ENCODE data around the gene NCKAP5.

The NCKAP5 gene

GRCh38 chr2:133573491-133574162, 5.4 kb upstream of the NCKAP5 start:
- DNase-seq: no peak

DNA sequence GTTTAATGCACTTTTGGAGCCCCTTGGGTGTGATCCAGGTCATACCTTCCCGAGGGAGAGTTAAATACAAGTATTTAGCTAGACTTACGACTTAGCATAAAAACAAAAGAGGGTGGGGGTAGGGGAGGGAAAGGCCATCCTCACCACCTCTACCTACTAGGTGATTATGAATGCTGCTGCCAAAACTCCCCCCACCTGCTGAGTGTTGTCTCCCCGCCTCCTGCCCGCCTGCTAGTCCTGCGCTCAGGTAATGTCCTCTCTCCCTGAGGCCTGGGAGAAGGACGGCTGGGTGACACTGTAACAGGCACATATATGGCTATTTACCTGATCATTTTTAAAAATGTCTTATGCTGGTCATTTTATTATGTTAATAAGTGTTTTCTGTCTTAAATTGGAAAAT, 3.0 kb upstream of the NCKAP5 start:
- DNase-seq: no peak

DNA sequence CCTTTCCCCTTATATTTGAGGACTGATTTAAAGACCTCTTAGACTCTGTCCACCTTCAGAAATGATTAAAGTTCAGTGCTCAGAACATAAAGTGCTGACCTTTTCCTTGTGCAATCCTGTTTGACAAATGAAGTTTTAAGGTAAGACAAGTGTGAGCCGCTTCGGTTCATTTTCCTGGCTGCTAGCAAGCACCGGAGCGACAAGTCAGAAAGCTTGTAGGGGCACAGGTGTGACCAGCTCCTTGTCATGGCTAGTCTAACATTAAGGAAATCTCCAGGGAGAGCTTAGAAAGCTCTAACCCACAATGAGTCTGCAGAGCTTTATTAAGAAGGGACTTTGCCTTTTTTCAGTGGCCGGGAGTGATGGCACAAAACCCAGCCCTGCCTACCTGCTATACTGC, 2.3 kb upstream of the NCKAP5 start:
- DNase-seq: no peak

GRCh38 chr2:133569286-133569830, 1.1 kb upstream of the NCKAP5 start:
- no peak for DNase-seq

GRCh38 chr2:133568598-133568997, 335 bp upstream of the NCKAP5 start:
- DNase-seq: no peak

DNA sequence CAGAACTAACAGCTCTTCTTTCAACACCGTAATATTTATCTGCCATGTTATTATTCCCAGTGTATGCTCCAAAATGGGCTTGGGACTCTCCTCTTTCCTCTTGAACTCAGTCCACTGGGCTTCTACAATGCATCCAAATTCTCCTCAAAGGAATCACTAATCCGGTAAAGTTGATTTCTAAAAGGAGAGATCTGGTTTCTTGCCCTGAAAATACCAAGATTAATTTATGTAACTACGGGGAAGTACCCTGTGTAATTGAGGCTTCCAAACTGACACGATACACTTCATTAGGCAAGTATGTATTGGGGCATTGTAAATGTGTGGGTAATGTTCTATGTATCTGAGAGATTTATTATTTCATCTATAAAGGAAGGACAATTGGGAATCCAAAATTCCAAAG, 5.7 kb downstream of the NCKAP5 start:
- no peak for DNase-seq

GRCh38 chr2:133561045-133561852, 7.0 kb downstream of the NCKAP5 start:
- DNase-seq: no peak

DNA sequence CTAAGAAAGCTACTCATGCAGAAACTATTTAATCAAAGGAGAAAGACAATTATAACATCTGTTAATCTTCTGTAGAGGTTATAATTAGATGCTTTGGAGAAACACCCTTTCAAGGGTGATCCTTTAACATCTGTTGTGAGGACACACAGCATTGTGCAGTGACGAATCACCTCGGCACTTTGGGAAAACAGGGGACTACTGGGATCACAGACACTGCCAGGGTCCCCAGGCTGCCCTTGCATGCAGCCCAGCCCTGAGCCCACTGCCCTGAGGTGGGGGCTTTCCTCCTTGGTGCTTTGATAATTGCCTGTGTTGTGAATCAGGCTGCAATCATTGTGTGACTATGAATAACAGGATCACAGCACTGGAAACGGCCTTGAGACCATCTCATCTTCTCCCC, 10.6 kb downstream of the NCKAP5 start:
- DNase-seq: no peak

- no peak for DNase-seq
Observed at GRCh38 chr2:133553838-133554408, 14.3 kb downstream of the NCKAP5 start.

- DNase-seq: no peak
Observed at GRCh38 chr2:133553251-133553650, 15.0 kb downstream of the NCKAP5 start.

- DNase-seq: no peak
Observed at GRCh38 chr2:133552821-133553220, 15.4 kb downstream of the NCKAP5 start.

- no peak for DNase-seq
Observed at GRCh38 chr2:133541797-133542196, 26.5 kb downstream of the NCKAP5 start.

DNA sequence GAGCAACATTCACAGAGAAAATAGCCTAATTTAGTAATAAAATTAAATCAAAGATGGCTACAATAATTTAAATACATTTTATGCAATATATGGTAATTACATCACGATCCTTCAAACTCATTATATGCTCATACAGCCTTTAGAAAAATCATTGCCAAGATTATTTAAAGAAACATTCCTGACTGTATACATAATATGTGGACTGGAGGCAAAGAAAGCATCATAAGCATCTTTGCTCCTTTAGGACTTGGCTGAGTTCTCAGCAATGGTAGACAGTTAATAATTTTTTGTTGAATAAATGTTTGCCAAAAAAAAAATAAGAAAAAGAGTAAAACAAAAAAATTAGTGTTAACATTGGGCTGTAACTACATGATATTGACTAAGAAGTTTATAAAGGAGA, 26.9 kb downstream of the NCKAP5 start:
- no peak for DNase-seq

DNA sequence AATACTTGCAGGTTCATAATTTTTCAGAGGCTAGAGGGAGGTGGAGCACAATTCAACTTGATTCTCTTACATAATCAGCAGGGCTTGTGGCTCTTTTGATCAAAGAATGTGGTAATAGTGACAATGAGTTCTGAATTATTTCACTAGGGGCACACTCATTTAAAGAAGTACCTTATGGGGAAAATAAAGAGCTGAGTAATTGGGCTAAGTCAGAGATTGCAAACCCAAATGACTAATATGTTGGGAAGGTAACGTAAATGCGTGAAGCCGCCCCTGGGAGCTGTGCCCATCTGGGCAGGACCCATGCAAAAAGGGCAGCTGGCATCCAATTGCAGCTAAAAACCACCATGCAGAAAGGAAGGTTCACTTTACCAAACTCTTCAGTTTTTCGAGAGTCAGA, 35.3 kb downstream of the NCKAP5 start:
- no peak for DNase-seq

DNA sequence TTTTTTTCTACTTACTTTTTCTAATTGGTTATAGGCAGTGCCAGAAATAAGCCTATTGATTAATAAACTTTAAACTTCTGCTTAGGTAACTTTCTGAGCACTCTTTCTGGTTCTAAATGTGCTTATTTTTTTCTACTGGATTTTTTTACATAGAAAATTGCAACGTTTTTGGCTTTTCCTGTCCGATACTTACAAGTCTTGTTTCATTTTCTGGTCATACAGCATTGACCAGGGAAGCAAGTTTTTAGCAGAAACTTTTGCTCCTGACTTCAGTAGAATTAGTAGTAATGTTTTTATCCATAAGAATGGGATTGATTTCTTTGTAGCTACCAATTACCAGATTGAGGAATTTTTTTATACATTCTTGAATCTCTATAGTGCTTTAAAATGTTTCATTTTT, 36.9 kb downstream of the NCKAP5 start:
- no peak for DNase-seq

- DNase-seq: no peak
Observed at GRCh38 chr2:133530645-133531044, 37.6 kb downstream of the NCKAP5 start.

GRCh38 chr2:133526530-133527300, 41.5 kb downstream of the NCKAP5 start:
- DNase-seq: no peak

GRCh38 chr2:133525613-133526529, 42.4 kb downstream of the NCKAP5 start:
- no peak for DNase-seq

DNA sequence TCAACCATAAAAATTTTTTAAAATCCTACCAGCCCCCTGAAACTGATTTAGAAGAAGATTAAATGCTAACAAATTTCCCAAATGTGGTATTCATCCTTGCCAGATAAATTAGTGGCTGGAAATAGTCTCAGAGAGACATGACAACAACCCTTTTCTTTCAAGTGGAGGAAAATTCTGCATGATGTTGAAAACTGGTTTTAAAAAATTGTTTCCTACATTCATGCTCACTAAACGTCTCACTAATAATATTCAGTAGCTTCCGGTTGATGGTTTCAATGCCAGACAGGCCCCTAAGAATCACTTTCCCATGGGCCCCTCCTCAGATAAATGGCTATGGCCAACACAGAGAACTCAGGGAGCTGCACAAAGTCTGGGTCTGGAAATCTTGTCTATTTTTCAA, 43.2 kb downstream of the NCKAP5 start:
- no peak for DNase-seq

GRCh38 chr2:133523406-133523805, 44.9 kb downstream of the NCKAP5 start:
- DNase-seq: no peak

- DNase-seq: no peak
Observed at GRCh38 chr2:133522204-133522603, 46.1 kb downstream of the NCKAP5 start.

- DNase-seq: no peak
Observed at GRCh38 chr2:133521146-133521745, 47.0 kb downstream of the NCKAP5 start.

Data from activated CD4-positive, alpha-beta T cell treated with anti-CD3 and anti-CD28 coated beads for 1 hour (primary cell).